Gastrocnemius medialis (tissue), 4 donors: ENCODE results near the gene GPR176.

Experiments used
- CTCF ChIP-seq, 5 experiments: fragments of 450-650 bp in 3 of 5; fragments of 200-600 bp in 2 of 5; sonication (generic) in 2 of 5; IDR thresholded peaks in 4 of 5; conservative IDR thresholded peaks in 1 of 5; 1 replicate in 4 of 5; 2 replicates in 1 of 5; pipeline ENCODE4 v1.5.1; 2016 to 2019; ENCODE audit warnings: antibody characterized with exemption in 5 of 5, mild to moderate bottlenecking in 3 of 5, moderate library complexity in 3 of 5
- POLR2A ChIP-seq, 2 donors: fragments of 450-650 bp; IDR thresholded peaks; one replicate each; pipeline ENCODE4 v1.6.1; 2017; ENCODE audit warnings: antibody characterized with exemption in 2 of 2, mild to moderate bottlenecking in 2 of 2, moderate library complexity in 2 of 2

DNA sequence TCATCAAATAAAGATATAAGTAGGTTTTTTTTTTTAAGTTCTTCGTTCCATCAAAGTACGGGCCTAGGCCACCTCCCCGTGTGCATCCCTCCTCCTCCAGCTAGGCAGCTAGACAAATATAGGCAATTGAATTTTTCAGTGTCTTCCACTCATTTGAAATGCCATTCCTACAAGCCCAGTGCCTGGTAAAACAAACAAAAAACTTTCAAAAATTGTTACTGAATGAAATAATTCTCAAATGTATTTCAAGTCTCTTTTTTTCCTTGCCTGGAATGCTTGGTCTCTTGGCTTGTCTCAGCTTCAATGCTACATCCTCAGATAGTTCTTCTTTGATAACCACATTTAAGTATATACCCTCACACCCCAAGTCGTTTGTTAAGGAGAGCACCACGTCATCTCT, 17.6 kb upstream of the GPR176 start:
- TF ChIP-seq CTCF (IDR thresholded peaks at IDR 0.05 in 4 of 5, conservative IDR thresholded peaks at IDR 0.05 in 1 of 5) (no peak), POLR2A (IDR thresholded peaks at IDR 0.05) (no peak)
